ENCODE results near the gene U2AF2. TPM values are rescaled to one million over a fixed set of nuclear protein-coding genes. Genes with fewer than 3 reads are reported as not detected.

Gene U2AF2
- total RNA-seq, 1 donor from 2014 or later = 194 TPM

GRCh38 chr19:55658846-55659459, 4.1 kb downstream of the U2AF2 start:
- no peaks in the 10 kb centered on the region for H3K9me3 ChIP-seq (ENCODE audit: insufficient read depth, low read depth, low read length)
- peaks cover 16% of the 10 kb centered on the region for H3K36me3 ChIP-seq (ENCODE audit: insufficient read depth, low read length)
- H3K4me1 ChIP-seq (ENCODE audit: insufficient read depth, low read length) = peaks cover 26% of the 10 kb centered on the region
- H4K20me1 ChIP-seq (ENCODE audit: insufficient read depth, low read length) = peaks cover 86% of the 10 kb centered on the region
- no peak for FAIRE-seq
- H3K4me3 ChIP-seq (ENCODE audit: insufficient read depth, low read depth, low read length) = no peak overlapping the region
- no peak for DNase-seq (ENCODE audit: low read depth)
- no peak overlapping the region for H2AFZ ChIP-seq (ENCODE audit: low read depth, low read length)
- H3K4me3 Mint-ChIP-seq (ENCODE audit: unreplicated experiment) = peak overlapping the region; percentile 74
- no peaks in the 10 kb centered on the region for H3K9me3 Mint-ChIP-seq (ENCODE audit: unreplicated experiment)
- H3K4me1 Mint-ChIP-seq (ENCODE audit: low read depth, unreplicated experiment) = peaks cover 28% of the 10 kb centered on the region
- TF ChIP-seq CTCF (IDR thresholded peaks at IDR 0.05; ENCODE audit: insufficient read depth, low read depth, low read length) = no peak
- no peak for TF ChIP-seq EZH2 (IDR thresholded peaks at IDR 0.05; ENCODE audit: insufficient read depth, low read length)
- H3K27ac ChIP-seq (ENCODE audit: low read depth, low read length) = no peak overlapping the region
- peak overlapping the region; percentile 97 for H3K4me2 ChIP-seq (ENCODE audit: low read length)
- no peaks in the 10 kb centered on the region for H3K27me3 ChIP-seq (ENCODE audit: insufficient read depth, low read length)
- H3K9ac ChIP-seq (ENCODE audit: low read length) = no peak overlapping the region
- peaks cover 14% of the 10 kb centered on the region for H3K36me3 Mint-ChIP-seq (ENCODE audit: low read depth, unreplicated experiment)
- no peaks in the 10 kb centered on the region for H3K27me3 Mint-ChIP-seq (ENCODE audit: low read depth, unreplicated experiment)
- peaks cover 90% of the 10 kb centered on the region for H3K79me2 ChIP-seq (ENCODE audit: insufficient read depth, low read length)
- H3K27ac Mint-ChIP-seq (ENCODE audit: unreplicated experiment) = peak overlapping the region; percentile 20

DNA sequence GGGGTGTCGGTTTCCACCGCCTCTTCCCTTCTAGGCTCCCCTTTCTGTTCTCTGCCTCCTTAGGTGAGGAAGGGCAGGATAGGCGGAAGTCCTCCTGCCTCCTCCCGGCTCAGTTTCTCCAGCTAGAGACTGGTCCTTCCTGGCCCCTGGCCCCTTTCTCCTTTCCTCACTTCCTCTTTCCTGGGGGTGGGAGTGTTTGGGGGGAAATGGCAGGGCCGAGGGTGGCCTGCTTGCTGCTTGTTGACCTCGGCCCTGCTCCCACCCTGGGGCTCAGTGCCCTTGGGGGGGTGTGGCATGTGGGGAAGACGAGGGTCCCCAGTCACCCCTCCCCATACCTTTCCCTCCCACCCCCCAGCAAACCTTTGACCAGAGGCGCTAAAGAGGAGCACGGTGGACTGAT, 5.0 kb downstream of the U2AF2 start:
- H3K4me1 ChIP-seq (ENCODE audit: insufficient read depth, low read length) = peaks cover 26% of the 10 kb centered on the region
- Mint-ChIP-seq H3K4me1 (ENCODE audit: low read depth, unreplicated experiment) (peaks cover 28% of the 10 kb centered on the region), H3K9me3 (ENCODE audit: unreplicated experiment) (no peaks in the 10 kb centered on the region), H3K27ac (ENCODE audit: unreplicated experiment) (no peak overlapping the region), H3K4me3 (ENCODE audit: unreplicated experiment) (peak overlapping the region; percentile 45), H3K36me3 (ENCODE audit: low read depth, unreplicated experiment) (peaks cover 17% of the 10 kb centered on the region), H3K27me3 (ENCODE audit: low read depth, unreplicated experiment) (no peaks in the 10 kb centered on the region)
- H3K4me2 ChIP-seq (ENCODE audit: low read length) = no peak overlapping the region
- no peak overlapping the region for H3K4me3 ChIP-seq (ENCODE audit: insufficient read depth, low read depth, low read length)
- TF ChIP-seq EZH2 (IDR thresholded peaks at IDR 0.05; ENCODE audit: insufficient read depth, low read length) = no peak
- TF ChIP-seq CTCF (IDR thresholded peaks at IDR 0.05; ENCODE audit: insufficient read depth, low read depth, low read length) = no peak
- H4K20me1 ChIP-seq (ENCODE audit: insufficient read depth, low read length) = peaks cover 94% of the 10 kb centered on the region
- peaks cover 99% of the 10 kb centered on the region for H3K79me2 ChIP-seq (ENCODE audit: insufficient read depth, low read length)
- no peak overlapping the region for H3K9ac ChIP-seq (ENCODE audit: low read length)
- H3K27ac ChIP-seq (ENCODE audit: low read depth, low read length) = no peak overlapping the region
- DNase-seq (ENCODE audit: low read depth) (no peak), FAIRE-seq (no peak)
- no peak overlapping the region for H2AFZ ChIP-seq (ENCODE audit: low read depth, low read length)
- H3K36me3 ChIP-seq (ENCODE audit: insufficient read depth, low read length) = peaks cover 21% of the 10 kb centered on the region
- H3K27me3 ChIP-seq (ENCODE audit: insufficient read depth, low read length) = no peaks in the 10 kb centered on the region
- no peaks in the 10 kb centered on the region for H3K9me3 ChIP-seq (ENCODE audit: insufficient read depth, low read depth, low read length)

- TF ChIP-seq CTCF (IDR thresholded peaks at IDR 0.05; ENCODE audit: insufficient read depth, low read depth, low read length) (no peak), EZH2 (IDR thresholded peaks at IDR 0.05; ENCODE audit: insufficient read depth, low read length) (no peak)
- H4K20me1 ChIP-seq (ENCODE audit: insufficient read depth, low read length) = peaks cover 97% of the 10 kb centered on the region
- peaks cover 96% of the 10 kb centered on the region for H3K79me2 ChIP-seq (ENCODE audit: insufficient read depth, low read length)
- H3K9me3 Mint-ChIP-seq (ENCODE audit: unreplicated experiment) = no peaks in the 10 kb centered on the region
- H3K9me3 ChIP-seq (ENCODE audit: insufficient read depth, low read depth, low read length) = no peaks in the 10 kb centered on the region
- no peak overlapping the region for H3K4me3 Mint-ChIP-seq (ENCODE audit: unreplicated experiment)
- peaks cover 21% of the 10 kb centered on the region for H3K36me3 ChIP-seq (ENCODE audit: insufficient read depth, low read length)
- no peak overlapping the region for H3K4me3 ChIP-seq (ENCODE audit: insufficient read depth, low read depth, low read length)
- H3K27ac ChIP-seq (ENCODE audit: low read depth, low read length) = no peak overlapping the region
- H3K27me3 ChIP-seq (ENCODE audit: insufficient read depth, low read length) = no peaks in the 10 kb centered on the region
- no peak for FAIRE-seq
- H3K27ac Mint-ChIP-seq (ENCODE audit: unreplicated experiment) = peak overlapping the region; percentile 26
- H3K27me3 Mint-ChIP-seq (ENCODE audit: low read depth, unreplicated experiment) = no peaks in the 10 kb centered on the region
- DNase-seq (ENCODE audit: low read depth) = no peak
- H3K4me2 ChIP-seq (ENCODE audit: low read length) = no peak overlapping the region
- peaks cover 26% of the 10 kb centered on the region for H3K4me1 ChIP-seq (ENCODE audit: insufficient read depth, low read length)
- H3K9ac ChIP-seq (ENCODE audit: low read length) = no peak overlapping the region
- peaks cover 19% of the 10 kb centered on the region for H3K36me3 Mint-ChIP-seq (ENCODE audit: low read depth, unreplicated experiment)
- H3K4me1 Mint-ChIP-seq (ENCODE audit: low read depth, unreplicated experiment) = peaks cover 28% of the 10 kb centered on the region
- H2AFZ ChIP-seq (ENCODE audit: low read depth, low read length) = no peak overlapping the region
Measured at GRCh38 chr19:55660404-55660803, 5.6 kb downstream of the U2AF2 start.

Data from astrocyte (in vitro differentiated cells and primary cell).